Left cardiac atrium (tissue), 4 donors: ENCODE data around the gene LRRC8B. TPM values are rescaled to one million over a fixed set of nuclear protein-coding genes. Genes with fewer than 3 reads are reported as not detected.

Experiments used
- ATAC-seq, 2 donors: fragments of 200-7000 bp; cut with Tn5 transposase; one replicate each; pipeline ENCODE4 v1.9.1; 2020; ENCODE audit warnings: mild to moderate bottlenecking in 2 of 2, moderate library complexity in 2 of 2
- DNase-seq: peaks from one replicate; pipeline ENCODE4 v3.0.0-alpha.2; 2020
- intact Hi-C, 2 donors: fragments of 100-400 bp; cut with DNase I; formaldehyde crosslinking; loops; one replicate each; pipeline versions ENCODE4 v1.14.1 to v1.15.1; 2022 to 2023
- total RNA-seq, 2 donors: library from RNA; stranded (reverse); fragmentation: NEBNext Ultra II Directional; extraction: Animal tissue kit (Norgen Biotek cat#: 25700); gene quantifications; one replicate each; pipeline ENCODE4 v1.2.1, GENCODE V29; 2021
- donor health status: DM: no; HTN: yes; CAD: no.
- donor health status: DM: no; HTN: yes; CAD: no; lungs with severe emphysema.
- donor health status: DM: yes; HTN: yes; CAD: no.
- donor health status: Dilated cardiomyopathy.

The LRRC8B gene
- total RNA-seq, 2 donors from 2014 or later = 4.9 to 6.9 TPM

GRCh38 chr1:89545264-89546038 lies 20.8 kb downstream of the LRRC8B start:
- DNase-seq = no peak
- peak; percentile 48 to 67 for ATAC-seq
- intact Hi-C loops = no loop called here

DNA sequence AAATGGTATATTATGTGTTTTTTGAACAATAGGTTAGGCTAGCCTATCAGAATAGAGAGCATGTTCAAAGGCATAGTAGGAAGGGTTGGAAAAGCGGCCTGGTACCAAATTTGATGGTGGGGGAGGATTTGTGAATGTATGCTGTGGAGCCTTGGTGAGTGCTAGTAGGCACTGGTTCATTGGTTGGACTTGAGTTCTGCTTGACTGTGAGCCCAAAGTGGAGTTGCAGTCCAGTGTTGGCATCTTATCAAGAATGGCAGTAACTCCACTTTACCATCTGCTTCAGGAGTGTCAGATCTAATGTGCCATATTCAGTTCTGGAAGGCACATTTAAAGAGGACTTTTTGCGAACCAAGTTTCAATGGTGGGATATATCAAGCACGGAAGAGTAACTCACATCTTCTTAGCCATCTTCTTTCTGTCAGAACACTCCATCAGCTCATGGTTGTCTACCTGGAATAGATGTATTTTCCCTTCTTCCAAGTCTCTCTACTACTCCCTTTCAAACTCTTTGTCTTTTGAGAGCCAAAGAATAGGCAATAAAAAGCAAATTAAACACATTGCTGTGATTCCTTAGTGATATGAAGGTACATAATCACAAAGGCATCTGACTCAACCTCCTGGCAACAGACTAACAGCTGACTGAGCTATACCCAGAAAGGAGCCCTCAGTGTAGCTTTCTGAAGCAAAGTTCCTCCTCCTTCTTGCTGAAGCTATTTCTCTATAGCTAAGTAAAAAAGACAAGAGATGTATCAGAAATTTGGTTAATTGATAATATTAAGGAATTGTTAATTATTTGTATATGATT lies 21.7 kb downstream of the LRRC8B start:
- intact Hi-C loops = no loop called here
- ATAC-seq (peak; percentile 59 to 62), DNase-seq (no peak)

DNA sequence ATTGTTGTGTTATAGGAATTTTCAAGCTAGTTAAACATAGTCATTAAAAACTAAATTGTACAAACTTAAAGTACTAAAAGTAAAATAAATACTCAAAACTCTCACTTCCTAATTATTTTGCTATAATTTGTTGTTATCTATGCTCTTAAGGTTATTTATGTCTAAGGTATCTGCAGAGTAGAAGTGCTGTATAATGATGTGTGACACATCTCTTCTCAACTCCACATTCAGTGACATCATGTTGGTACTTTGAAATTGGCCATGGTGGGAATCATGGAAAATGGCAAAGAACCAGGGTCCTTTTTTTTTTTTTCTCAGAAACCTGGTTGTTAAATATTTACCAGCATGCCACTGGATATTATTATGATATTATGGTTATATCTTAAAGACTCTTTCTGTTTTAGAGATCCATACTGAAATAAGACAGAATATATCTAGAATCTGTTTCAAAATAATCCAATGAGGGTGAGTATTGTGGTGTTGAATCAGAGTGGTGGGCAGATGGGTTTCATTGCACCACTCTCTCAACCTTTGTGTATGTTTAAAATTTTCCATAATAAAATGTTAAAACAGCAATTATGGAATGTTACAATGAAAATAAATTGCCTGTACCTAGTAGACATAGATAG lies 22.4 kb downstream of the LRRC8B start:
- DNase-seq (no peak), ATAC-seq (peak in 1 of 2 donors; percentile 58)
- intact Hi-C loops = no loop called here

- DNase-seq (no peak), ATAC-seq (peak; percentile 56 to 75)
- intact Hi-C loops = no loop called here
Measured at GRCh38 chr1:89547563-89548116, 23.0 kb downstream of the LRRC8B start.

DNA sequence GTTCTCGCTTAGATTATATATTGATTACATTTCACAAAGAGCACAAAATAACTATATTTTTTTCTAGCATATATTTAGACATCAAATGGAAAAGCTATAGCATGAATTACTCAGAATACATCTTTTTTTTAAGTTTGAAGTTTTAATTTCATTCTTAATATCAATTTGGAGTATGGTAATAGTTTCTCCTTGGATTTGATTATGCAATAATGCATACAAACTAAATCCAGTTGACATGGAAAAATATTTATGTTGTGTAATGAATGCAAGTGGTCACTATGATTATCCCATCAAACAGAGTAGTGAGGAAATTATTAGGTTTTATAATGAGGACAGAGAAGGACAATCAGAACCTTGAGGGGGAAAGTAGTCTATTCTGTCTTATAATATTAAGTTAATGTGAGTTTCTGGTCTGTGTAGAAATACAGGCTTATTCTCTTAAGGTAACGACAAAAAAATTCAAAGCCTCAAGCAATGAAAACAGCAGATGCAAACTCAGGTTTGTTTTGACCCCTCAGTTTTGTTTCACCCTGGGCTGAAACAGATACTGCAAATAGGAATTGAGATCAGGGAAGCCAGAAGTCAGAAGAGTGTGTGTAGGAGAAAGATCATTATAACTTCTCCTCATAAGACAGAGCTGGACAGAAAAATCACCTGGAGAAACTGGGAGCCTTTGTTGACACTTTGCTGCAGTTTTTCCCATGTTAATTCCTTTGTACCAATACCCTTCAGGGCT lies 23.7 kb downstream of the LRRC8B start:
- no peak for DNase-seq
- intact Hi-C loops = no loop called here
- ATAC-seq = no peak

- ATAC-seq (no peak), DNase-seq (no peak)
- intact Hi-C loops = no loop called here
Measured at GRCh38 chr1:89550995-89551394, 26.4 kb downstream of the LRRC8B start.

DNA sequence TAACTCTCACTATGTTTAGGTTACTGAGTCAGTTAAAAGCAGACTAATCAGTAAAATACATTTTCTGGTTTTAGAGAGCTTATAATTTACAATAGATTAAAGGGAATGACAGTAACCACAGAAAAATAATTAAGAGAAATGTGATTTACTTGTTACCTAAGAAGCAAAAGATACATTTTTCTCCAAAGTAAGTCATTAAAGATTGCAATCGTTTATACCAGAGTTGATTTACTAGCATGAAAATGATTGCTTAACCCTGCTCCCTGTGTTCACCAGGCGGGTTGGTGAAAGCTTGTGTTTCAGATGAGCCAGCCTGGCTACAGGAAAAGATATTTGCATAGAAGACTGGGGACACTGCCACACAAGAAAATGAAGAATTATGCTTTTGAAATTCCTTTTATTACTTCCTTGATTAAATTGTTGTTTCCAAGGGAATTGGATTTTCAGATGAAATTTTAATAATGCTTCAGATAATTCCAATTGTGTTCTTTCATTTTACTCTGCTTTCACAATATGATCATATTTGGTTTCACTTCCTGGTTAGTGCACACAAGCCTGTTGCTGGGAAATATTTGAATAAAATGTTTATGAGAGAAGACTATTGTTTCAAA lies 27.9 kb downstream of the LRRC8B start:
- DNase-seq (no peak), ATAC-seq (no peak)
- intact Hi-C loops = no loop called here

GRCh38 chr1:89553157-89553556 lies 28.5 kb downstream of the LRRC8B start:
- ATAC-seq (no peak), DNase-seq (no peak)
- intact Hi-C loops = no loop called here

DNA sequence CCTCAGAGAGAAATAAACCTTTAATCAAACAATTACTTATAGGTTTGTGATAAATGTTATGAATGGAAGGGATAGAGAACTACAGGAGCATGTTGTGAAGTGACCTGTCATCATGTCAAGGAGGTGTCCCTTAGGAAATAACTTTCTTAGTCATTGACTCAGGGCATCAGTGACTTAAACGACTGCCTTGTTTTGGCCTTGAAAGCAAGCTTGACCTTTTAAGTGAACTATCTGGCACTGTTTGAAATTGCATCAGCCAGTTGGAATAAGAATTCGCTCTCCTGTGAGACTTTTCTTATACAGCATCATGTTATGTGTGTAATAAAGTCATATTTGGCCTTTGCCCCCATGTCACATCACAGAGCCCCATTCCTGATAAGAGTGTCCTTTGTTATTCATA lies 30.9 kb downstream of the LRRC8B start:
- intact Hi-C loops = no loop called here
- peak; percentile 34 to 60 for ATAC-seq
- DNase-seq = no peak

GRCh38 chr1:89556726-89557444 lies 32.3 kb downstream of the LRRC8B start:
- intact Hi-C loops = no loop called here
- DNase-seq = no peak
- ATAC-seq = peak; percentile 71 to 84

GRCh38 chr1:89557445-89557825 lies 32.8 kb downstream of the LRRC8B start:
- DNase-seq (no peak), ATAC-seq (no peak)
- intact Hi-C loops = no loop called here

DNA sequence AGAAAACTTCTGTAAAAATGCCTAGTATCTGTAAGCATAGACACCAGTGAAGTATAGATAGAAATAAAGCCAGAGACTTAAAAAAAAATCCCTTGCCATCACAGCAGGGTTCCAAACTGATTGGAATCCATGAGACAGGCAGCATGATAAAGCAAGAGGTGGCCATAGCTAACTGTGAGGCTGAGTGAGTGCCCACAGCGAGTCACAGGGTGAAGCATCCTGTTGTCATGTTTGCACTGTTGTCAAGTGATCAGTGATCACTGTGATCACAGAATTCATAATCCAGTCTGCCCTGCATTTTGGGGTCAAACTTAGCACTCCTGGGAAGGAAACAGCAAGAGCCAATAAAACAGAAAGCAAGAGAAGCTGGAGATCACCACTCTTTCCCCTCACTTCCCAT lies 33.3 kb downstream of the LRRC8B start:
- intact Hi-C loops = no loop called here
- ATAC-seq (no peak), DNase-seq (no peak)

DNA sequence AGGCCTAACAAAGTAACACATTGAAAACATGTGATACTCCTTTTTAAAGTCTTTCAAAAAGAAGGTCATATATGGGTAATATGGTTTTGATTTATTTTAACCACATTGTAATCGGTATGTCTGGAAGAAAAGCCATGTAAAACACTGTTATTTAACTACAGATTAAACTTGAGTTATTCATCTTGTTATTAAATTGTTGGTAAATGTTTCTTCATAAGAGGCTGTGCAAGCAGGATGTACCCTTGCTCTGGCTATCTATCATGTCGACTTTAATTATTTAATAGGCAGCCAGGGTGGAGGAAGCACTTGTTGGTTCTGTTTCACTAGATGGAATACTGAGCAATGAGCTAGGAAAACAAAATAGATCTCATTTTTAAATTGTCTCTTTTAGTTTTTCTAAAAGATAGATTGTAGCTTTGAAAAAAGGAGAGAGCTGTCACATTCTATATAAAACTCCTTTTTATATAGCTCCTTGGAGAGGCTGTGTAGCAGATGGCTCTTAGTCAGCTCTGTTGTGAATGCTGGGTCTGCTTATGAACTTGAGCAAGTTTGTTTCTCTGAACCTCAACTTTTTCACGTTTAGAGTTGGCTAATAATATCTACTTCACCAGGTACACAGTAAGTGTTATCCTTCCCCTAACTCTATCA lies 39.5 kb downstream of the LRRC8B start:
- DNase-seq (no peak), ATAC-seq (no peak)
- intact Hi-C loops = no loop called here

DNA sequence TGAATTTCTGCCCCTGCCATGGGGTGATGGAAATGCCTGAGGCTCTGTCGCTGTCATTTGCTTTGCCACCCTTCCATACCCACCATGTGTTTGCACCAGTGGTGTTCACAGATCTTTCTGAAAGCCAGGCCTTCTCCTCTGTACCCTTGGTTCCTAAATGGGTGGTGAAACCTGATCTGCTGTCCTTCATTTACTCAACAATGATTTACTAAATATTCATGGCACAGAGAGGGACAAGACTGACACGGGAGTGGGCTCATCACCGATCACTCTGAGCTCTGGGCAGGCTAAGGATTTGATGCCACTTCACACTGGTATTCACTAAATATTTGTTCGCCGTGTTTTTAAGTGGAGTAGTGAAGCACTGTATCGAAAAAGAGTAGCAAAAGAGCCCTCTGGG lies 40.9 kb downstream of the LRRC8B start:
- intact Hi-C loops = no loop called here
- ATAC-seq (no peak), DNase-seq (no peak)

DNA sequence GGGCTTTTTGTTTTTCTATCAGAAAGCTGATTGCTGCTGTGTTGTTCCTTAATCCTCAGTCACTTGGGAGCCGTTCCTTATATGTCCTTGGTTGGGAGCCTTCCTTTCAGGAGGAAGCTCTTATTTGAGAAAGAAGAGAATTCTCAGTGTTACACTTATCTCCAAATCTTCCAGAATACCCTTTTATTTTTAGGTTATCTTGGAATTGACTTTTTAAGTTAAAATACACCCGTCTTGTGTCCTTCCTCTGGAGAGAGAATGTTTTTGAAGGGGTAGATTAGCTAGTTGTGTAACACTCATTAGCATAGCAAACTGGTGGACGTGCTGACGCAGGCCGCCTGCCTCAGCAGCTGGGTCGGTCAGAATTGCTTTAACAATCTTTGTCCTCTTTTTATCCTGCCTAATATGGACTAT lies 42.1 kb downstream of the LRRC8B start:
- intact Hi-C loops = no loop called here
- peak; percentile 62 for DNase-seq
- ATAC-seq = peak; percentile 91 to 96

DNA sequence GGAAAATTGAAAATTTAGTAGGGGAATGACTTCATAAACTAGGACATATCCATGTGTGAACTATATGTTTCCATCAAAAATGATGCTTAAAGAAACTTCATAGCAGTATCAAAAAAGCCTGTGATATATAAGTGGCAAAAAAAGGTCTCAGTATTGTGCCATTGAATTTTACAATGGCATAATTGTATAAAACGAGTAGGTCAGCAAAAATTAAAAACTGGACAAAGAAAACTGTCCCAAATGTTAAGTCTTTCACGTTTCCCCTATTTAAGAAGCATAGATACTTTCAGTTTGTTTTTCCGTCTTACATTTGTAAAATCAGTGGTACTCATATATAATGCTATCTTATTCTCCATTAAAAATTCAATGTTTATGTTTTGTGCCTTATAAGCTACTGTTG lies 43.2 kb downstream of the LRRC8B start:
- DNase-seq (no peak), ATAC-seq (no peak)
- intact Hi-C loops = no loop called here

- no peak for ATAC-seq
- intact Hi-C loops = no loop called here
- DNase-seq = no peak
Measured at GRCh38 chr1:89573410-89573809, 48.8 kb downstream of the LRRC8B start.

GRCh38 chr1:89574621-89575020 lies 50.0 kb downstream of the LRRC8B start:
- ATAC-seq (no peak), DNase-seq (no peak)
- intact Hi-C loops = no loop called here
